GM12892 (cell line): Measurements from ENCODE around the gene SYT3.

Experiments
- POLR2A ChIP-seq: IDR thresholded peaks from 2 replicates; pipeline ENCODE4 v1.6.1; 2011; ENCODE audit warnings: low read depth, low read length, control low read depth
- POLR2AphosphoS5 ChIP-seq: IDR thresholded peaks from 2 replicates; pipeline ENCODE4 v1.6.1; 2011; ENCODE audit warnings: low read depth, low read length, control low read depth
- TAF1 ChIP-seq: IDR thresholded peaks from 2 replicates; pipeline ENCODE4 v1.6.1; 2011; ENCODE audit warnings: low read depth, mild to moderate bottlenecking, control low read depth, low read length, borderline replicate concordance

DNA sequence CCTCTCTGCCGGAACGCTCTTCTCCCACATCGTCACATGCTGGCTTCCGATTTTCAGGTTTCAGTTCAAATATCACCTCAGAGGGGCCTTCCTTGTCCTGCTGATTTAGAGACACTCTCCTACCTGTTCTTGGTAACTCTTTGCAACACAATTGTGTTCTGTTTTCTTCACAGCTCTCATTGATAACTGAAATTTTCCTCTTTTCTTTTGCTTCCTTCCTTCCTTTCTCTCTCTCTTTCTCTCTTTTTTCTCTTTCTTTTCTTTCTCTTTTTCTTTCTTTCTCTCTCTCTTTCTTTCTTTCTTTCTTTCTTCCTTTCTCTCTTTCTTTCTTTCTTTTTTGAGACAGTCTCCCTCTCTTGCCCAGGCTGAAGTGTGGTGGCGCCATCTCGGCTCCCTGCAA, 59.4 kb downstream of the SYT3 start:
- TF ChIP-seq POLR2A: no peak
- TF ChIP-seq POLR2AphosphoS5: no peak
- TF ChIP-seq TAF1: no peak
